ENCODE data around the gene LCP2.

GRCh38 chr5:170226129-170226615, 71.4 kb downstream of the LCP2 start:
- TF ChIP-seq CTCF (IDR thresholded peaks at IDR 0.05) (no peak), POLR2A (IDR thresholded peaks at IDR 0.05) (no peak)

Measured in lower leg skin (tissue), 3 donors.